HepG2 (cell line): ENCODE results near the gene AUNIP. TPM values are rescaled to one million over a fixed set of nuclear protein-coding genes. Genes with fewer than 3 reads are reported as not detected.

ENCODE experiments used
- ARHGAP35 ChIP-seq: sonication (generic); formaldehyde crosslinking; IDR thresholded peaks from 2 replicates; pipeline ENCODE4 v1.9.0; 2022; ENCODE audit warnings: mild to moderate bottlenecking, inconsistent platforms, moderate library complexity, missing genetic modification reagents, borderline replicate concordance
- EED ChIP-seq: sonication (generic); formaldehyde crosslinking; IDR thresholded peaks from 2 replicates; pipeline ENCODE4 v1.5.0; 2020; ENCODE audit warnings: mild to moderate bottlenecking, missing genetic modification reagents
- ETS1 ChIP-seq: sonication (generic); formaldehyde crosslinking; IDR thresholded peaks from 2 replicates; pipeline ENCODE4 v1.4.0; 2020; ENCODE audit warnings: missing genetic modification reagents
- EZH2 ChIP-seq: conservative IDR thresholded peaks from 2 replicates; pipeline ENCODE4 v1.6.1; 2012; ENCODE audit warnings: mild to moderate bottlenecking, low read depth, low read length, moderate library complexity
- IRF2 ChIP-seq: IDR thresholded peaks from 2 replicates; pipeline ENCODE4 v1.6.1; 2018; ENCODE audit warnings: missing genetic modification reagents, missing compliant biosample characterization
- NFE2L1 ChIP-seq: sonication (generic); formaldehyde crosslinking; IDR thresholded peaks from 2 replicates; pipeline ENCODE4 v1.4.0; 2020; ENCODE audit warnings: missing genetic modification reagents, mild to moderate bottlenecking, borderline replicate concordance
- PCBP2 ChIP-seq: fragments of 200-400 bp; formaldehyde crosslinking; optimal IDR thresholded peaks from 2 replicates; pipeline ENCODE3; 2018; ENCODE audit warnings: low read length, low read depth; ENCODE audit not compliant: poor library complexity, severe bottlenecking
- PHF8 ChIP-seq: sonication (generic); formaldehyde crosslinking; IDR thresholded peaks from 2 replicates; pipeline ENCODE4 v1.5.0; 2020; ENCODE audit warnings: missing genetic modification reagents
- PLSCR1 ChIP-seq: sonication (generic); formaldehyde crosslinking; IDR thresholded peaks from 2 replicates; pipeline ENCODE4 v1.5.0; 2020; ENCODE audit warnings: missing genetic modification reagents, mild to moderate bottlenecking, borderline replicate concordance
- POLR2A ChIP-seq, 2 experiments: IDR thresholded peaks; 2 replicates each; pipeline ENCODE4 v1.6.1; 2011; ENCODE audit warnings: low read depth in 2 of 2, low read length in 2 of 2, mild to moderate bottlenecking in 1 of 2, moderate library complexity in 1 of 2; ENCODE audit not compliant: insufficient read depth in 1 of 2
- SKIL ChIP-seq: sonication (generic); formaldehyde crosslinking; IDR thresholded peaks from 2 replicates; pipeline ENCODE4 v1.8.0; 2022; ENCODE audit warnings: missing genetic modification reagents, mild to moderate bottlenecking, moderate library complexity, borderline replicate concordance
- TBX2 ChIP-seq: sonication (generic); formaldehyde crosslinking; IDR thresholded peaks from 2 replicates; pipeline ENCODE4 v1.5.0; 2020; ENCODE audit warnings: missing genetic modification reagents, mild to moderate bottlenecking, borderline replicate concordance
- TERF1 ChIP-seq: sonication (generic); formaldehyde crosslinking; IDR thresholded peaks from 2 replicates; pipeline ENCODE4 v1.8.0; 2022; ENCODE audit warnings: mild to moderate bottlenecking, missing genetic modification reagents, moderate library complexity
- TFDP1 ChIP-seq: IDR thresholded peaks from 2 replicates; pipeline ENCODE4 v1.6.1; 2016; ENCODE audit warnings: missing compliant biosample characterization, missing genetic modification reagents, borderline replicate concordance
- U2AF2 ChIP-seq: fragments of 200-400 bp; formaldehyde crosslinking; IDR thresholded peaks from 2 replicates; pipeline ENCODE4 v1.6.1; 2017; ENCODE audit warnings: low read depth, mild to moderate bottlenecking, low read length
- WIZ ChIP-seq: sonication (generic); formaldehyde crosslinking; IDR thresholded peaks from 2 replicates; pipeline ENCODE4 v1.5.1; 2020; ENCODE audit warnings: mild to moderate bottlenecking, missing genetic modification reagents
- ZNF12 ChIP-seq: sonication (generic); formaldehyde crosslinking; IDR thresholded peaks from 2 replicates; pipeline ENCODE4 v1.5.0; 2020; ENCODE audit warnings: missing genetic modification reagents
- ZNF224 ChIP-seq: sonication (generic); formaldehyde crosslinking; IDR thresholded peaks from 2 replicates; pipeline ENCODE4 v1.5.0; 2020; ENCODE audit warnings: mild to moderate bottlenecking, missing genetic modification reagents
- ZNF24 ChIP-seq: fragments of 450-650 bp; IDR thresholded peaks from 2 replicates; pipeline ENCODE4 v1.6.1; 2017; ENCODE audit warnings: antibody characterized with exemption, mild to moderate bottlenecking
- ZNF547 ChIP-seq: sonication (generic); formaldehyde crosslinking; IDR thresholded peaks from 2 replicates; pipeline ENCODE4 v1.5.1; 2020; ENCODE audit warnings: mild to moderate bottlenecking, missing genetic modification reagents
- ZNF552 ChIP-seq: sonication (generic); formaldehyde crosslinking; IDR thresholded peaks from 2 replicates; pipeline ENCODE4 v1.9.0; 2022; ENCODE audit warnings: missing genetic modification reagents, mild to moderate bottlenecking, borderline replicate concordance
- ZNF772 ChIP-seq: sonication (generic); formaldehyde crosslinking; IDR thresholded peaks from 2 replicates; pipeline ENCODE4 v1.5.0; 2020; ENCODE audit warnings: mild to moderate bottlenecking, missing genetic modification reagents
- ZSCAN12 ChIP-seq: sonication (generic); formaldehyde crosslinking; IDR thresholded peaks from 2 replicates; pipeline ENCODE4 v1.9.0; 2021; ENCODE audit warnings: mild to moderate bottlenecking, missing genetic modification reagents
- polyA plus RNA-seq, 8 experiments: library from polyadenylated mRNA; depleted of rRNA in 3 of 8; stranded (reverse) in 7 of 8; unstranded in 1 of 8; fragments of >200 nt; fragmentation: Illumina TruSeq in 4 of 8; extraction: Trizol in 4 of 8; gene quantifications; 2 replicates each; pipeline versions ENCODE4 v1.2.1 to v1.2.3, GENCODE V29; 2011 to 2016; ENCODE audit warnings: low read depth in 4 of 8, missing spikeins in 1 of 8, mixed read lengths in 1 of 8; ENCODE audit not compliant: insufficient read depth in 1 of 8
- total RNA-seq, 5 experiments: library from RNA; depleted of rRNA; stranded (reverse); fragments of >200 nt; fragmentation: Illumina TruSeq; extraction: Trizol; gene quantifications; 2 replicates each; pipeline ENCODE4 v1.2.3, GENCODE V29; 2016; ENCODE audit warnings: low read depth in 1 of 5

Gene AUNIP
- total and polyA plus RNA-seq, 2 of the 13 experiments (the other 11 are each of a cell fraction or from before 2014, with no cell fraction given), result 3.8 to 12.3 TPM

- TF ChIP-seq PCBP2 (no peak), ZNF12 (CRISPR knock-in tag) (no peak; the same call in 1 of the 2 replicates), NFE2L1 (CRISPR knock-in tag) (no peak), TBX2 (CRISPR knock-in tag) (peak; percentile 48; the same call in 1 of the 2 replicates), PHF8 (peak; percentile 57; the same call in 1 of the 2 replicates), TERF1 (no peak), ZNF24 (no peak), WIZ (CRISPR knock-in tag) (0 out of 2 replicates have a peak, but pooled peaks have one; percentile 18), ETS1 (CRISPR knock-in tag) (no peak), ZSCAN12 (CRISPR knock-in tag) (no peak), ZNF547 (CRISPR knock-in tag) (0 out of 2 replicates have a peak, but pooled peaks have one; percentile 12), ARHGAP35 (CRISPR knock-in tag) (no peak), U2AF2 (no peak), ZNF772 (CRISPR knock-in tag) (peak; percentile 73; the same call in 1 of the 2 replicates), POLR2A (IDR thresholded peaks at IDR 0.05; ENCODE audit: insufficient read depth in 1 of 2, low read depth in 2 of 2, low read length in 2 of 2) (peak; percentile 33 to 56; a peak in 3 of 4 replicates), ZNF224 (peak; percentile 78; the same call in 1 of the 2 replicates), PLSCR1 (CRISPR knock-in tag) (no peak), EED (no peak; the same call in 1 of the 2 replicates), ZNF552 (no peak), IRF2 (CRISPR knock-in tag) (peak; percentile 8; the same call in 1 of the 2 replicates), SKIL (no peak), TFDP1 (CRISPR knock-in tag) (peak; percentile 43; the same call in 1 of the 2 replicates), EZH2 (no peak)
Measured at GRCh38 chr1:25820247-25821111, 38.8 kb downstream of the AUNIP start (continued).
